Activated T-helper 17 cell treated with anti-CD3 and anti-CD28 coated beads, Interleukin-2, amount 50 U/mL, for 72 hours (primary cell): ENCODE results near the gene SH3D19. TPM values are rescaled to one million over a fixed set of nuclear protein-coding genes. Genes with fewer than 3 reads are reported as not detected.
"Not testable (repeated sequence)": the region's sequence is repeated elsewhere in the genome, so short reads cannot be mapped to it uniquely, and the experiment has no call there.

Source experiments
- ATAC-seq: fragments of 150-1000 bp; cut with Tn5 transposase; replicated peaks from 2 replicates; pipeline ENCODE4 v1.10.0; 2021; ENCODE audit warnings: mild to moderate bottlenecking, moderate library complexity
- H3K27ac Mint-ChIP-seq: one replicate; pipeline ENCODE4 v1.8.0; 2022; ENCODE audit warnings: mixed read lengths
- H3K27me3 Mint-ChIP-seq: one replicate; pipeline ENCODE4 v1.8.0; 2022; ENCODE audit warnings: mixed read lengths
- H3K36me3 Mint-ChIP-seq: one replicate; pipeline ENCODE4 v1.8.0; 2022; ENCODE audit warnings: low read depth, mild to moderate bottlenecking, mixed read lengths
- H3K4me1 Mint-ChIP-seq: one replicate; pipeline ENCODE4 v1.8.0; 2022; ENCODE audit warnings: mixed read lengths
- H3K4me3 Mint-ChIP-seq: one replicate; pipeline ENCODE4 v1.8.0; 2022; ENCODE audit warnings: mild to moderate bottlenecking, mixed read lengths
- H3K9me3 Mint-ChIP-seq: one replicate; pipeline ENCODE4 v1.8.0; 2022; ENCODE audit warnings: mixed read lengths
- total RNA-seq, 2 donors: library from RNA; stranded (reverse); gene quantifications; one replicate each; pipeline ENCODE4 v1.2.3, GENCODE V29; 2022

SH3D19 gene
- total RNA-seq, 2 donors from 2014 or later, result 1.1 TPM; not detected in 1

- Mint-ChIP-seq H3K27me3 (peaks cover 20% of the 10 kb centered on the region), H3K9me3 (no peaks in the 10 kb centered on the region), H3K4me3 (no peak overlapping the region), H3K4me1 (no peaks in the 10 kb centered on the region), H3K27ac (no peak overlapping the region), H3K36me3 (no peaks in the 10 kb centered on the region)
- ATAC-seq, result no peak
Measured at GRCh38 chr4:151242305-151242704, 83.1 kb downstream of the SH3D19 start.

GRCh38 chr4:151239608-151240007, 85.8 kb downstream of the SH3D19 start:
- Mint-ChIP-seq H3K4me3 (no peak overlapping the region), H3K27me3 (peaks cover 20% of the 10 kb centered on the region), H3K27ac (no peak overlapping the region), H3K9me3 (no peaks in the 10 kb centered on the region), H3K36me3 (no peaks in the 10 kb centered on the region), H3K4me1 (no peaks in the 10 kb centered on the region)
- no peak for ATAC-seq

GRCh38 chr4:151238477-151238876, 86.9 kb downstream of the SH3D19 start:
- Mint-ChIP-seq H3K4me3 (no peak overlapping the region), H3K36me3 (no peaks in the 10 kb centered on the region), H3K9me3 (no peaks in the 10 kb centered on the region), H3K4me1 (no peaks in the 10 kb centered on the region), H3K27ac (no peak overlapping the region), H3K27me3 (peaks cover 17% of the 10 kb centered on the region)
- ATAC-seq, result no peak

- Mint-ChIP-seq H3K9me3 (no peaks in the 10 kb centered on the region), H3K27me3 (peaks cover 17% of the 10 kb centered on the region), H3K4me1 (no peaks in the 10 kb centered on the region), H3K36me3 (no peaks in the 10 kb centered on the region), H3K27ac (no peak overlapping the region), H3K4me3 (no peak overlapping the region)
- ATAC-seq, result no peak
Measured at GRCh38 chr4:151236036-151236435, 89.4 kb downstream of the SH3D19 start.

- not testable (repeated sequence) for H3K4me3 Mint-ChIP-seq, H3K36me3 Mint-ChIP-seq, ATAC-seq, H3K9me3 Mint-ChIP-seq, H3K4me1 Mint-ChIP-seq, H3K27ac Mint-ChIP-seq
- H3K27me3 Mint-ChIP-seq, result peaks cover 14% of the 10 kb centered on the region
Measured at GRCh38 chr4:151235373-151235772, 90.0 kb downstream of the SH3D19 start.

DNA sequence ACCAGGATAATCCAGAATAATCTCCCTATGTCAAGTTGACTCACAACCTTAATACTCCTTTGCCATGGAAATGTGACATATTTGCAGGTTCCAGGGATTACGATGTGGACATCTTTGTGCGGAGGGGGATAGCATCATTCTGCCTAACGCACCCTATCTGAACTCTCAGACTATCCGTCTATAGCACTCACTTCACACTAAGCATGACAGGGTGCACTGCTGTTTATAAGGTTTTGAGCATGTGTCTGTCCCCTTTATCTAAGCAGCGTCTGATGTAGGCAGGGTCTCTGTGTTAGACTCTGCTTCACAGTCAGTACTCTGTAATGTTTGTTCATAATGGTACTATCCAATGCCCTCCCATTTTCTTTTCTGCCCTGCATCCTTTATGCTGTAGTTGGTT, 91.8 kb downstream of the SH3D19 start:
- no peak for ATAC-seq

DNA sequence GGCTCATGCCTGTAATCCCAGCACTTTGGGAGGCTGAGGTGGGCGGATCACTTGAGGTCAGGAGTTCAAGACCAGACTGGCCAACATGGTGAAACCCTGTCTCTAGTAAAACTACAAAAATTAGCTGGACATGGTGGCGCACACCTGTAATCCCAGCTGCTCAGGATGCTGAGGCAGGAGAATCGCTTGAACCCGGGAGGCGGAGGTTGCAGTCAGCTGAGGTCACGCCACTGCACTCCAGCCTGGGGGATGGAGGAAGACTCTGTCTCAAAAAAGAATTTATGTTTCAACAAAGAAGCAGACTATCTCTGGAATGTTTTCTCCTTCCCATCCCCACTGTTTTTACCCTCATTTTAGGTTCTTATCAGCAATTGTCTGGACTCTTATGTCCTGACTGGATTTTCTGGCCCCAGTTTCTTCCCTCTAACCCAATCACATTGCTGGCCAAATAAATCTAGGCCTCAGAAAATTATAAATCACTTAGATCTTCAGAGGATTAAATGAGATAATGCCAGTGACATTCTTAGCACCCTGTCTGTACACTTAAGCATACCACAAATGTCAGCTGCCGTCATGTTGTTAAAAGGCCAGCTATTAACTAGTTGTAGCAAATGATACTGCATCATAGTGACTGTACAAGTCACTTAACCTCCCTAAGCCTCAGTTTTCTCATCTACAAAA, 93.3 kb downstream of the SH3D19 start:
- no peak overlapping the region for H3K27ac Mint-ChIP-seq
- H3K27me3 Mint-ChIP-seq, result peaks cover 11% of the 10 kb centered on the region
- no peak overlapping the region for H3K4me3 Mint-ChIP-seq
- no peaks in the 10 kb centered on the region for H3K36me3 Mint-ChIP-seq
- no peaks in the 10 kb centered on the region for H3K4me1 Mint-ChIP-seq
- ATAC-seq, result no peak
- no peaks in the 10 kb centered on the region for H3K9me3 Mint-ChIP-seq

More for the DNA sequence above, 91.8 kb downstream of the SH3D19 start:
- no peak overlapping the region for H3K4me3 Mint-ChIP-seq
- H3K36me3 Mint-ChIP-seq, result no peaks in the 10 kb centered on the region
- H3K27me3 Mint-ChIP-seq, result peaks cover 11% of the 10 kb centered on the region
- no peak overlapping the region for H3K27ac Mint-ChIP-seq
- H3K4me1 Mint-ChIP-seq, result no peaks in the 10 kb centered on the region
- H3K9me3 Mint-ChIP-seq, result no peaks in the 10 kb centered on the region

- H3K27ac Mint-ChIP-seq, result no peak overlapping the region
- no peak overlapping the region for H3K4me3 Mint-ChIP-seq
- H3K9me3 Mint-ChIP-seq, result no peaks in the 10 kb centered on the region
- H3K27me3 Mint-ChIP-seq, result peaks cover 19% of the 10 kb centered on the region
- H3K36me3 Mint-ChIP-seq, result no peaks in the 10 kb centered on the region
- ATAC-seq, result no peak
- no peaks in the 10 kb centered on the region for H3K4me1 Mint-ChIP-seq
Measured at GRCh38 chr4:151228189-151229119, 97.0 kb downstream of the SH3D19 start.

DNA sequence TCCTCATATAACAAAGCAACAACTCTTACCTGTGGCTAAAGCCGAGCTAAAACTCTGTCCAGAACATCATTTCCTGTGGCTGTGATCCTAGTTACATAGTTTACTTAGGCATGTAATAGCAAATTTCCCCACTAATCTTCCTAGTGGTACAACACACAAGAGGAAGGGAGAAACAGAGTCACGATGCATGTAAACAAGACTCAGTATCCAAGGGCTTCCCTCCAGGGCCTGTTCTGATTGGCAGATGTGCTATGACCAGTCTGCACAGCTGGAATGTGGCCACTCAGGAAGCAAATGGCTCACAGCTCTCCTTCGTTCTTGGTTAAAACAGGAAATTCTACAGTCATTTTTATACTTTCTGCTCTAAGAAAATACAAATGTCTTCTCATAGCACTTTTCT, 97.7 kb downstream of the SH3D19 start:
- Mint-ChIP-seq H3K4me3 (no peak overlapping the region), H3K27ac (no peak overlapping the region), H3K9me3 (no peaks in the 10 kb centered on the region), H3K4me1 (no peaks in the 10 kb centered on the region), H3K27me3 (peaks cover 23% of the 10 kb centered on the region), H3K36me3 (no peaks in the 10 kb centered on the region)
- ATAC-seq, result peak; percentile 38

DNA sequence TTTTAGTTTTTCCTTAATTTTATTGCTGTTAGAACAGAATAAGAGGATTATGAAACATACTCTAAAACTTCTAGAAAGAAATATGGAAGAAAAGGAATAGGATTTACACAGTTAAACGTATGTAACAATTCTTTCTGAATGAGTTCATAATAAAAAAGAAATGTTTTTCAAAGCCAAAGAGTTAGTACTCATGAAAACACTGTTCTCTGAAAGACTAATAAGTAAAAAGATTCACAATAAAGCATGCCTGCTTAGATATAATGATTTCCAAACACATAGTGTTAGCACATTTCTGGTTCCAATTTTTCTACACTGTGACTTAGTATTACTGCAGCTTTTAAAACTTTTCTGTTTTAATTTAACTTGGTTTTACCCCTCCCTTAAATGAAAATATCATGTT, 98.2 kb downstream of the SH3D19 start:
- Mint-ChIP-seq H3K27ac (no peak overlapping the region), H3K4me3 (no peak overlapping the region), H3K9me3 (no peaks in the 10 kb centered on the region), H3K36me3 (no peaks in the 10 kb centered on the region), H3K27me3 (peaks cover 23% of the 10 kb centered on the region), H3K4me1 (no peaks in the 10 kb centered on the region)
- ATAC-seq, result no peak

DNA sequence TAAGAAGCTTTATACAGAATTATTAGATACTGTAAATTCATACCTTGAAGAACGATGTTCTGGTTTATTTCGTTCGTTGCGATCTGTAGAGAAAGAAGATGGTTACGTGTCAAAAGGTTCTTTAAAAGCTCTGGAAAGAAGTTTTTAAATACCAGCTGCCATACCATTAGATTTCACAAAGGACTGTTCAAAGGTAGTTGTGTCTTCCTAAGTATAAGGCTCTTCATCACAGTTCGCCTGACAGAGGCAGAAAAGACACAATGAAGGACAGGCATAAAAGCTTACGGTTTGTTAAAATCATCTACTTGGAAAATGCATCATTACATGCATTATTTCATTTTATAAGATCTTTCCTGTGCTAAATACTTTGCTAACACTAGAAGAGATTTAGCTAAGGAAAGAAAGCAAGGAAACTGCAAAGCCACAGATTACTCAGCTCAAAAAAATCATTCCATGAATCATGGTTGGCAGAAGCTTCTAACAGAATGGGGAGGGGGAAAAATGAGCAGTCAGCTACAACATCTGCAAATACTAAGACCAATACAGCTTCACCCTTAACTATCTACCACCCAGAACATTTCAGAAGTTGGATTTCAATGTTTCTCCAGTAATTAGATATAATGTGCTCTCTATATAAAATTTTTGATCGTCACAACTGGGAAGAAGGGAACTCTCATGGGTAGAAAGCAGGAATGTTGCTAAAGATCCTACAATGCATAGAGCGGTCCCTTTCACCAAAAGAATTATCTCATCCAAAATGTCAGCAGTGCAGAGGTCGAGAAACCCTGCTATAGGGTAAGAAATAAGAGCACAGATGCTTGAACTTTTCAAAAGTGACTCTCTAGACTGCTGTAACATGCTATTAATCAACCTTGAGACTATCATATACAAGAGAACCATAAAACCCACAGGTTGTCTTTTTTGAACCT, 99.1 kb downstream of the SH3D19 start:
- Mint-ChIP-seq H3K27ac (no peak overlapping the region), H3K9me3 (no peaks in the 10 kb centered on the region), H3K36me3 (no peaks in the 10 kb centered on the region), H3K4me3 (no peak overlapping the region), H3K4me1 (no peaks in the 10 kb centered on the region), H3K27me3 (peaks cover 23% of the 10 kb centered on the region)
- no peak for ATAC-seq

- Mint-ChIP-seq H3K9me3 (no peaks in the 10 kb centered on the region), H3K36me3 (no peaks in the 10 kb centered on the region), H3K27ac (no peak overlapping the region), H3K27me3 (peaks cover 20% of the 10 kb centered on the region), H3K4me3 (no peak overlapping the region), H3K4me1 (no peaks in the 10 kb centered on the region)
- ATAC-seq, result no peak
Measured at GRCh38 chr4:151223465-151223864, 101.9 kb downstream of the SH3D19 start.

DNA sequence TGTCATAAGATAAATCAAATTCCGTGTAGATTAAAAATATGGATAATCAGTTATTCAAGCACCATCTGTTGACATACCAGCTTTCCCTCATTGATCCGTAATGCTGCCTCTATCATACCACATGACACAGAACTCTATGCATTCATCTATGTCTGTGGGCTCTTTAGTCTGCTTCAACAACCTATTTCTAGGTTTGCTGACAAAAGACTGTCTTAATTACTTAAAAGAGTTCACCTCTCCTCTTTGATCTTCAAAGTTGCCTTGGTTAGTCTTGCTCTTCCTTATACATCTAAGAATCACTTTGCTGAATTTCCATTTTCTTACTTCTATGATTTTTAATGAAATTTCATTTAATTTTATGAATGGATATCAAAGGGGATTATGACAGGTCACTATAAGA, 105.5 kb downstream of the SH3D19 start:
- Mint-ChIP-seq H3K36me3 (no peaks in the 10 kb centered on the region), H3K9me3 (no peaks in the 10 kb centered on the region), H3K27ac (no peak overlapping the region), H3K4me3 (no peak overlapping the region), H3K27me3 (peaks cover 15% of the 10 kb centered on the region), H3K4me1 (no peaks in the 10 kb centered on the region)
- no peak for ATAC-seq

DNA sequence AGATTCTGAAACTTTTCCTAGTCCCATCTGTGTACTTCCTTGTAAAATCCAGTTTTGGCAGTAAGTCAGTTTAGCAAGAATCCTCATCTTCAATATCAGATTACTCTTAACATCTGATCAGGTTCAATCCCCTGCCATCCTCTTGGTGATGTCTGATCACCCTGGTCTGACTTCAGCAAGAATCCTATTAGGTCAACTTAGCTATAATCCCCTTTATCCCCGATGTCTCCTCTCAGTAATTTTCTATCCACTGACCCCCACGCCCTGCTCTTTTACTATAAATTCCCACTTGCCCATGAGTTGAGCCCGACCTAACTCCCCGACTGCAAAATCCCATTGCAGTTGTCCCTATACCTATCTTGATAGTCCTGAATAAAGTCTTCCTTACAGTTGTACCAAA, 106.3 kb downstream of the SH3D19 start:
- Mint-ChIP-seq H3K4me1 (no peaks in the 10 kb centered on the region), H3K9me3 (no peaks in the 10 kb centered on the region), H3K4me3 (no peak overlapping the region), H3K27me3 (peaks cover 15% of the 10 kb centered on the region), H3K36me3 (no peaks in the 10 kb centered on the region), H3K27ac (no peak overlapping the region)
- ATAC-seq, result no peak
